Measurements from ENCODE around the gene SPATA20. TPM values are rescaled to one million over a fixed set of nuclear protein-coding genes. Genes with fewer than 3 reads are reported as not detected.

SPATA20 gene
- total and polyA plus RNA-seq, 2 of the 13 experiments (the other 11 are each of a cell fraction or from before 2014, with no cell fraction given), result 36.1 to 64.8 TPM

DNA sequence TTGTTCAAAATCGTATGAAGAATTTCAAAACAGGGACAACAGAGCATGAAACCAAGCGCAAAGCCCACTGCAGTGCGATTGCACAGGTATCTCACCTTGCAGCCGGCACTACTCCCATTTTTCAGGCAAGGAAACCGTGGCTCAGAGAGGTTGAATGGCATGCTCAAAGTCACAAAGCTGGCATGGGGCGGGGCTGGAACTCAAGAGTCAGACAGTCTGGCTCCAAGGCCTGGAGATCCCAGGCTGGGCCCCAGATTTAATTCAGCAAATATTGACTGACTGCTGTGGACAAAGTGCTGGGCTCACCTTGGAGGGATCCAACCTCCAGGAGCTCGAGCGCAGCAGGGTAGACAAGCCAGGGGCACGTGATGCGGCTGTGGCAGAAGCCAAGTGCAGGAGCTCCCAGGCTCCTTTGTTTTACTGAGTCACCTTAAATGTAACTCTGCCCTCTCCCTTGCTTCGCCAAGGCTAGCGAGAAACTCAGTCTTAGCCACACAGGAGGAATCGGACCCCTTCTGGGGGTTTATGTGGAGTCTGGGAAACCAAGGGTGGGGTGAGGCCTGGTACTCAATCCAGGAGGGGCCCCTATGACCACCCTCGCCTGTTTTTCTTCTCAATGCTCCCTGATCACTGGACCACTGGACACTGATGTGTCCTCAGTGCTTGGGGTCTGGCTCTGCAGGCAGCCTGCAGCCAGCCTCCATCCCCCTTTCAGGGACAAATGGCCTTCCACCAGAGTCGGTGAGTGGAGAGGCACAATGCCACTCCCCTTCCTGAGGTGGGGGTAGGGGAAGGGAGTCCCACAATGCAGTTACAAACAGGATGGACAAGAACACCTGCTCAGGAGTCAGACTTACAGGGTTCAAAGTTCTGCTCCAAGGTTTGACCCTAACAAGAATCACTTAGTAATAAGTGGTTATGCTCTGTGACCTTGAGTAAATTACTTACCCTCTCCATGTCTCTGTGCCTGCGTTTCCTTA, 3.9 kb upstream of the SPATA20 start (continued):
- TF ChIP-seq, protein P1, sequence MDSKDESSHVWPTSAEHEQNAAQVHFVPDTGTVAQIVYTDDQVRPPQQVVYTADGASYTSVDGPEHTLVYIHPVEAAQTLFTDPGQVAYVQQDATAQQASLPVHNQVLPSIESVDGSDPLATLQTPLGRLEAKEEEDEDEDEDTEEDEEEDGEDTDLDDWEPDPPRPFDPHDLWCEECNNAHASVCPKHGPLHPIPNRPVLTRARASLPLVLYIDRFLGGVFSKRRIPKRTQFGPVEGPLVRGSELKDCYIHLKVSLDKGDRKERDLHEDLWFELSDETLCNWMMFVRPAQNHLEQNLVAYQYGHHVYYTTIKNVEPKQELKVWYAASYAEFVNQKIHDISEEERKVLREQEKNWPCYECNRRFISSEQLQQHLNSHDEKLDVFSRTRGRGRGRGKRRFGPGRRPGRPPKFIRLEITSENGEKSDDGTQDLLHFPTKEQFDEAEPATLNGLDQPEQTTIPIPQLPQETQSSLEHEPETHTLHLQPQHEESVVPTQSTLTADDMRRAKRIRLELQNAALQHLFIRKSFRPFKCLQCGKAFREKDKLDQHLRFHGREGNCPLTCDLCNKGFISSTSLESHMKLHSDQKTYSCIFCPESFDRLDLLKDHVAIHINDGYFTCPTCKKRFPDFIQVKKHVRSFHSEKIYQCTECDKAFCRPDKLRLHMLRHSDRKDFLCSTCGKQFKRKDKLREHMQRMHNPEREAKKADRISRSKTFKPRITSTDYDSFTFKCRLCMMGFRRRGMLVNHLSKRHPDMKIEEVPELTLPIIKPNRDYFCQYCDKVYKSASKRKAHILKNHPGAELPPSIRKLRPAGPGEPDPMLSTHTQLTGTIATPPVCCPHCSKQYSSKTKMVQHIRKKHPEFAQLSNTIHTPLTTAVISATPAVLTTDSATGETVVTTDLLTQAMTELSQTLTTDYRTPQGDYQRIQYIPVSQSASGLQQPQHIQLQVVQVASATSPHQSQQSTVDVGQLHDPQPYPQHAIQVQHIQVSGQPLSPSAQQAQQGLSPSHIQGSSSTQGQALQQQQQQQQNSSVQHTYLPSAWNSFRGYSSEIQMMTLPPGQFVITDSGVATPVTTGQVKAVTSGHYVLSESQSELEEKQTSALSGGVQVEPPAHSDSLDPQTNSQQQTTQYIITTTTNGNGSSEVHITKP (CRISPR knock-in tag; IDR thresholded peaks at IDR 0.05; ENCODE audit: low read depth), result peak; percentile 91; the same call in 1 of the 2 replicates
- TF ChIP-seq ZNF235 (CRISPR knock-in tag; IDR thresholded peaks at IDR 0.05; ENCODE audit: borderline replicate concordance), result no peak; the same call in 1 of the 2 replicates
- peak; percentile 35; the same call in 1 of the 2 replicates for TF ChIP-seq ZNF3 (CRISPR knock-in tag; IDR thresholded peaks at IDR 0.05)
- TF ChIP-seq TCF12 (IDR thresholded peaks at IDR 0.05), result no peak
- TF ChIP-seq TCF12 (CRISPR knock-in tag; IDR thresholded peaks at IDR 0.05), result no peak
- TF ChIP-seq, protein P2, sequence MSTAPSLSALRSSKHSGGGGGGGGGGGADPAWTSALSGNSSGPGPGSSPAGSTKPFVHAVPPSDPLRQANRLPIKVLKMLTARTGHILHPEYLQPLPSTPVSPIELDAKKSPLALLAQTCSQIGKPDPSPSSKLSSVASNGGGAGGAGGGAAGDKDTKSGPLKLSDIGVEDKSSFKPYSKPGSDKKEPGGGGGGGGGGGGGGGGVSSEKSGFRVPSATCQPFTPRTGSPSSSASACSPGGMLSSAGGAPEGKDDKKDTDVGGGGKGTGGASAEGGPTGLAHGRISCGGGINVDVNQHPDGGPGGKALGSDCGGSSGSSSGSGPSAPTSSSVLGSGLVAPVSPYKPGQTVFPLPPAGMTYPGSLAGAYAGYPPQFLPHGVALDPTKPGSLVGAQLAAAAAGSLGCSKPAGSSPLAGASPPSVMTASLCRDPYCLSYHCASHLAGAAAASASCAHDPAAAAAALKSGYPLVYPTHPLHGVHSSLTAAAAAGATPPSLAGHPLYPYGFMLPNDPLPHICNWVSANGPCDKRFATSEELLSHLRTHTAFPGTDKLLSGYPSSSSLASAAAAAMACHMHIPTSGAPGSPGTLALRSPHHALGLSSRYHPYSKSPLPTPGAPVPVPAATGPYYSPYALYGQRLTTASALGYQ (CRISPR knock-in tag; IDR thresholded peaks at IDR 0.05), result peak; percentile 92
- TF ChIP-seq SP2 (CRISPR knock-in tag; IDR thresholded peaks at IDR 0.05), result no peak
- peak; percentile 64; the same call in 1 of the 2 replicates for TF ChIP-seq TBX3 (IDR thresholded peaks at IDR 0.05; ENCODE audit: borderline replicate concordance)
- TF ChIP-seq THYN1 (CRISPR knock-in tag; IDR thresholded peaks at IDR 0.05; ENCODE audit: borderline replicate concordance, low read depth), result no peak
- TF ChIP-seq ZNF256 (CRISPR knock-in tag; conservative IDR thresholded peaks at IDR 0.05), result peak; percentile 87
- no peak; the same call in 1 of the 2 replicates for TF ChIP-seq SATB2 (CRISPR knock-in tag; IDR thresholded peaks at IDR 0.05)
- no peak; the same call in 1 of the 2 replicates for TF ChIP-seq MYNN (CRISPR knock-in tag; IDR thresholded peaks at IDR 0.05; ENCODE audit: low read depth)
- no peak for TF ChIP-seq ATRX (CRISPR knock-in tag; IDR thresholded peaks at IDR 0.05; ENCODE audit: borderline replicate concordance)
- TF ChIP-seq GATAD1 (CRISPR knock-in tag; IDR thresholded peaks at IDR 0.05), result peak; percentile 65
- peak; percentile 27; the same call in 1 of the 2 replicates for TF ChIP-seq HHEX (CRISPR knock-in tag; IDR thresholded peaks at IDR 0.05)
- peak; percentile 91 for TF ChIP-seq ERF (CRISPR knock-in tag; IDR thresholded peaks at IDR 0.05)
- no peak; the same call in 1 of the 2 replicates for TF ChIP-seq CHD4 (IDR thresholded peaks at IDR 0.05; ENCODE audit: borderline replicate concordance, low read length)
- TF ChIP-seq ZBTB3 (CRISPR knock-in tag; IDR thresholded peaks at IDR 0.05; ENCODE audit: borderline replicate concordance, low read depth), result no peak
- peak; percentile 59; the same call in 1 of the 2 replicates for TF ChIP-seq KLF6 (CRISPR knock-in tag; IDR thresholded peaks at IDR 0.05)
- TF ChIP-seq ZNF34 (CRISPR knock-in tag; IDR thresholded peaks at IDR 0.05; ENCODE audit: borderline replicate concordance), result no peak
- TF ChIP-seq SALL1 (CRISPR knock-in tag; IDR thresholded peaks at IDR 0.05), result peak; percentile 86

Measured in HepG2 (cell line).